RWPE2 (cell line): Measurements from ENCODE around the gene ZBTB48.

Source experiments
- ATAC-seq: fragments of 200-7000 bp; cut with Tn5 transposase; 3 replicates; pipeline ENCODE4 v1.9.1; 2021; ENCODE audit warnings: low read depth
- DNase-seq: peaks from one replicate; pipeline ENCODE4 v3.0.0-alpha.2; 2020; ENCODE audit warnings: low spot score
- H3K27ac ChIP-seq: fragments of 450-650 bp; 2 replicates; pipeline ENCODE4 v1.5.1; 2017; ENCODE audit warnings: mild to moderate bottlenecking; ENCODE audit not compliant: poor library complexity, severe bottlenecking
- H3K27me3 ChIP-seq: fragments of 250-450 bp; sonication (Bioruptor Pico); 2 replicates; pipeline ENCODE4 v1.5.1; 2021; ENCODE audit warnings: mild to moderate bottlenecking, moderate library complexity; ENCODE audit not compliant: insufficient read depth, poor library complexity, severe bottlenecking
- H3K36me3 ChIP-seq: fragments of 250-450 bp; sonication (Bioruptor Pico); 2 replicates; pipeline ENCODE4 v1.5.1; 2020; ENCODE audit warnings: low read depth, mild to moderate bottlenecking, moderate library complexity
- H3K4me1 ChIP-seq: fragments of 250-450 bp; sonication (Bioruptor Pico); 2 replicates; pipeline ENCODE4 v1.5.1; 2021; ENCODE audit warnings: mild to moderate bottlenecking, moderate library complexity; ENCODE audit not compliant: insufficient read depth, poor library complexity, severe bottlenecking
- H3K4me3 ChIP-seq: fragments of 250-450 bp; sonication (Bioruptor Pico); 2 replicates; pipeline ENCODE4 v1.5.1; 2021; ENCODE audit warnings: mild to moderate bottlenecking, moderate library complexity; ENCODE audit not compliant: severe bottlenecking
- H3K9me3 ChIP-seq: fragments of 250-450 bp; sonication (Bioruptor Pico); 2 replicates; pipeline ENCODE4 v1.5.1; 2021; ENCODE audit warnings: mild to moderate bottlenecking, moderate library complexity; ENCODE audit not compliant: severe bottlenecking
- CTCF ChIP-seq: fragments of 450-650 bp; IDR thresholded peaks from one replicate; pipeline ENCODE4 v1.5.1; 2017; ENCODE audit warnings: mild to moderate bottlenecking, moderate library complexity; ENCODE audit not compliant: poor library complexity, severe bottlenecking

The ZBTB48 gene

GRCh38 chr1:6619045-6619444, 39.3 kb downstream of the ZBTB48 start:
- Histone ChIP-seq H3K27me3 (no peaks in the 10 kb centered on the region), H3K4me1 (no peaks in the 10 kb centered on the region), H3K9me3 (no peaks in the 10 kb centered on the region), H3K36me3 (peaks cover 58% of the 10 kb centered on the region), H3K4me3 (no peak overlapping the region), H3K27ac (no peak overlapping the region)
- TF ChIP-seq CTCF, result no peak
- ATAC-seq (no peak), DNase-seq (no peak)

- no peak for DNase-seq
- Histone ChIP-seq H3K9me3 (no peaks in the 10 kb centered on the region), H3K27ac (no peak overlapping the region), H3K4me1 (no peaks in the 10 kb centered on the region), H3K4me3 (no peak overlapping the region), H3K27me3 (no peaks in the 10 kb centered on the region), H3K36me3 (peaks cover 59% of the 10 kb centered on the region)
- no peak for TF ChIP-seq CTCF
- ATAC-seq, result no peak
These were observed 41.9 kb downstream of the ZBTB48 start for GRCh38 chr1:6621429-6622391.

GRCh38 chr1:6622396-6623152, 42.8 kb downstream of the ZBTB48 start:
- H3K9me3 ChIP-seq, result no peaks in the 10 kb centered on the region
- H3K27ac ChIP-seq, result no peak overlapping the region
- no peak for TF ChIP-seq CTCF
- no peak overlapping the region for H3K4me3 ChIP-seq
- DNase-seq, result no peak
- no peak for ATAC-seq
- no peaks in the 10 kb centered on the region for H3K4me1 ChIP-seq
- no peaks in the 10 kb centered on the region for H3K27me3 ChIP-seq
- peaks cover 59% of the 10 kb centered on the region for H3K36me3 ChIP-seq

GRCh38 chr1:6623269-6623965, 43.6 kb downstream of the ZBTB48 start:
- Histone ChIP-seq H3K9me3 (no peaks in the 10 kb centered on the region), H3K27ac (no peak overlapping the region), H3K27me3 (no peaks in the 10 kb centered on the region), H3K4me3 (no peak overlapping the region), H3K4me1 (no peaks in the 10 kb centered on the region), H3K36me3 (peaks cover 67% of the 10 kb centered on the region)
- no peak for ATAC-seq
- no peak for TF ChIP-seq CTCF
- DNase-seq, result no peak
